ENCODE results near the gene COPA.

DNA sequence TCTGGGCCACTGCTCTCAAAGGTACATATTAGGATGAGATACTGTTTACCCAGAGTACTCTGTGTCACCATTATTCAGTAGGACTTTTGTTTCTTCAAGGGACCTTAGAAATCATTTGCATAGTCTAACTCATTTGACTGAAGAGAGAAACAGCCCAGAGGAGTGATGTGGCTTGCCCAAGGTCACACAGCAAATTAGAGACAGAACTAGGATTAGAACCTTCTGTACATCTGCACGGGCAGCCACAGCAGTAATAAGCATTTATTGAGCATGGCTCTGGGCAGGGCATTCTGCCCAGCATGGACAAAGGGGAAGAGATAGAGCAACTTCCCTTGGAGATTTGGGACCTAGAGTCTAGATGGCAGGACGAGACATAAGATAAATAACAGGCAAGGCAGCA lies 18.1 kb upstream of the COPA start:
- TF ChIP-seq, protein P1, sequence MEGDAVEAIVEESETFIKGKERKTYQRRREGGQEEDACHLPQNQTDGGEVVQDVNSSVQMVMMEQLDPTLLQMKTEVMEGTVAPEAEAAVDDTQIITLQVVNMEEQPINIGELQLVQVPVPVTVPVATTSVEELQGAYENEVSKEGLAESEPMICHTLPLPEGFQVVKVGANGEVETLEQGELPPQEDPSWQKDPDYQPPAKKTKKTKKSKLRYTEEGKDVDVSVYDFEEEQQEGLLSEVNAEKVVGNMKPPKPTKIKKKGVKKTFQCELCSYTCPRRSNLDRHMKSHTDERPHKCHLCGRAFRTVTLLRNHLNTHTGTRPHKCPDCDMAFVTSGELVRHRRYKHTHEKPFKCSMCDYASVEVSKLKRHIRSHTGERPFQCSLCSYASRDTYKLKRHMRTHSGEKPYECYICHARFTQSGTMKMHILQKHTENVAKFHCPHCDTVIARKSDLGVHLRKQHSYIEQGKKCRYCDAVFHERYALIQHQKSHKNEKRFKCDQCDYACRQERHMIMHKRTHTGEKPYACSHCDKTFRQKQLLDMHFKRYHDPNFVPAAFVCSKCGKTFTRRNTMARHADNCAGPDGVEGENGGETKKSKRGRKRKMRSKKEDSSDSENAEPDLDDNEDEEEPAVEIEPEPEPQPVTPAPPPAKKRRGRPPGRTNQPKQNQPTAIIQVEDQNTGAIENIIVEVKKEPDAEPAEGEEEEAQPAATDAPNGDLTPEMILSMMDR (IDR thresholded peaks at IDR 0.05): no peak
- TF ChIP-seq POLR2A (IDR thresholded peaks at IDR 0.05): no peak
- no peak for TF ChIP-seq POLR2AphosphoS5 (IDR thresholded peaks at IDR 0.05)
- TF ChIP-seq EP300 (IDR thresholded peaks at IDR 0.05): no peak

All from stomach (tissue), 4 donors.